ENCODE results near the gene KCNMB4. TPM values are rescaled to one million over a fixed set of nuclear protein-coding genes. Genes with fewer than 3 reads are reported as not detected.

Gene KCNMB4
- total RNA-seq, 4 donors from 2014 or later: 2.6 to 11.0 (median 3.1) TPM

DNA sequence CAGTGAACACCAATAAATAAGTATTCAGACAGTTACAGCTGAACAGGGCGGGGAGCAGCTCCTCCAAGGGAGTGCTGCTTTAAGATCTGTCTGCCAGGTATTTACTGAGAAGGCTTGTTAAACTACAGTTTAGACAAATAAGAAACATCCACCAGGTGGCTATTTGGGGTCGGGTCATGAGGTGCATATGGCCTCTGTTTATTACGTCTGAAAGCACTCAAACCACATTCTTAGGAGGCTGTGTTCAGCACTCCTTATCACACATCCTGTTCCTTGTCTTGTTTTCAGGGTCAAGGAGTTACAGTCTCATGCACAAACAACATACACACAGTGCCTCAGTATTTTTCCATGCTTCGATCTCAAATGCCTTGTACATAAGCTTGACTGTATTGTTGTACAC lies 78.8 kb downstream of the KCNMB4 start:
- Histone ChIP-seq H3K27ac (no peak overlapping the region), H3K27me3 (no peaks in the 10 kb centered on the region), H3K36me3 (no peaks in the 10 kb centered on the region), H3K4me1 (no peaks in the 10 kb centered on the region), H3K9me3 (no peaks in the 10 kb centered on the region), H3K4me3 (no peak overlapping the region)
- intact Hi-C loops (cut with DNase I; ENCODE audit: low total_unique reads): no loop called here
- DNase-seq: no peak
- TF ChIP-seq, protein P1, sequence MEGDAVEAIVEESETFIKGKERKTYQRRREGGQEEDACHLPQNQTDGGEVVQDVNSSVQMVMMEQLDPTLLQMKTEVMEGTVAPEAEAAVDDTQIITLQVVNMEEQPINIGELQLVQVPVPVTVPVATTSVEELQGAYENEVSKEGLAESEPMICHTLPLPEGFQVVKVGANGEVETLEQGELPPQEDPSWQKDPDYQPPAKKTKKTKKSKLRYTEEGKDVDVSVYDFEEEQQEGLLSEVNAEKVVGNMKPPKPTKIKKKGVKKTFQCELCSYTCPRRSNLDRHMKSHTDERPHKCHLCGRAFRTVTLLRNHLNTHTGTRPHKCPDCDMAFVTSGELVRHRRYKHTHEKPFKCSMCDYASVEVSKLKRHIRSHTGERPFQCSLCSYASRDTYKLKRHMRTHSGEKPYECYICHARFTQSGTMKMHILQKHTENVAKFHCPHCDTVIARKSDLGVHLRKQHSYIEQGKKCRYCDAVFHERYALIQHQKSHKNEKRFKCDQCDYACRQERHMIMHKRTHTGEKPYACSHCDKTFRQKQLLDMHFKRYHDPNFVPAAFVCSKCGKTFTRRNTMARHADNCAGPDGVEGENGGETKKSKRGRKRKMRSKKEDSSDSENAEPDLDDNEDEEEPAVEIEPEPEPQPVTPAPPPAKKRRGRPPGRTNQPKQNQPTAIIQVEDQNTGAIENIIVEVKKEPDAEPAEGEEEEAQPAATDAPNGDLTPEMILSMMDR (IDR thresholded peaks at IDR 0.05): no peak
- no peak for TF ChIP-seq POLR2A (IDR thresholded peaks at IDR 0.05)

DNA sequence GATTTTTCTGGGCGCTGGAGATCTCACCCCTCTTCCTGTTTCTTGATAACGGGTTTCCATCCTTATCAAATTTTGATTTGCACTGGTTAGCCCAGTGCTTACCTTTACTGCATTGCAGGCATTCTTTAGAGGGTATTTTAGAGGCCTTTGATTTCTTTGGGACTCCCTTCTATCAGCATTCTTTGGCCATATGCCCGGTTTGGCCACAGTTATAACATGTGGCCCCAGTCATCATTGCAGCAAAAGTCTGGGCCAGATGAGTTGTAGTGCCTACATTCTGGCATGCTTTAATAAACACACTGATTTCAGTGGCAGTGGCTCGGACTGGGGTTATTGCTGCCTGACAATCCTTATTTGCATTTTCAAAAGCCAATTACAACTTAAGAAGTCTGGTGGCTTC lies 82.3 kb downstream of the KCNMB4 start:
- TF ChIP-seq, protein P1 (IDR thresholded peaks at IDR 0.05): no peak
- H3K4me1 ChIP-seq: no peaks in the 10 kb centered on the region
- H3K9me3 ChIP-seq: no peaks in the 10 kb centered on the region
- no peak overlapping the region for H3K4me3 ChIP-seq
- intact Hi-C loops (cut with DNase I; ENCODE audit: low total_unique reads): no loop called here
- no peak overlapping the region for H3K27ac ChIP-seq
- no peaks in the 10 kb centered on the region for H3K27me3 ChIP-seq
- no peak for DNase-seq
- no peaks in the 10 kb centered on the region for H3K36me3 ChIP-seq

DNA sequence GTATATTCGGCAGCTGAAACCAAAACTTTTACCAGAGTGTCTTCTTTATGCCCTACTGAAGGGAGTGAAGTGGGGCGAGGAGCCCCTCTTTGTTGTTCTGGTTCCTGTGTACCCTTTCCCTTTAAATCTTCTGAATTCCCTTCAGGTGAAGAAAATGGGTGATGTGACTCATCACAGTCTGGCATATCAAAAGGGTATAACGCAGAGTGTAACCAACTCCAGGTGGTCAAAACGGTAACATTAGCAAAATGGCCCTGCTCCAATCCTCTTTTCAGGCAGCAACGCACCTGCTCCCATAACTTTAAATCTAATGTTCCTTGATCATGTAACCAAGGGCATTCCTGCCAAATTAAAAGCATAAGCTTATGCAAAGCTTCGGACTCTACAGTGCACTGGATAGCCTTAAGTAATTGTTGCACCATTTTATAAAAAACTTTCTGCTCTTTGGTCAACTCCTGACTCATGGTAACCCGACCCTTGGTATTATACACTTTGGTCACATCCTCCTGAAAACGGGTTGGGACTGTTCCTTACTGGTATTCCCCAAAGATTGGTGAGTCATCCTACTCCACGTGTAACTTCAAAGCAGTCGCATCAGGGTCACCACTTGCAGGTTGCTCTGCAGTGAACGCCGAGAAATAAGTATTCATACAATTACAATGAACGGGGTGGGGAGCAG lies 83.1 kb downstream of the KCNMB4 start:
- no peak for TF ChIP-seq POLR2A (IDR thresholded peaks at IDR 0.05)
- TF ChIP-seq, protein P1 (IDR thresholded peaks at IDR 0.05): no peak
- no peak overlapping the region for H3K27ac ChIP-seq
- no peaks in the 10 kb centered on the region for H3K4me1 ChIP-seq
- H3K27me3 ChIP-seq: no peaks in the 10 kb centered on the region
- intact Hi-C loops (cut with DNase I; ENCODE audit: low total_unique reads): no loop called here
- no peaks in the 10 kb centered on the region for H3K9me3 ChIP-seq
- no peak for DNase-seq
- H3K4me3 ChIP-seq: no peak overlapping the region
- no peaks in the 10 kb centered on the region for H3K36me3 ChIP-seq

GRCh38 chr12:70449753-70450341 lies 83.8 kb downstream of the KCNMB4 start:
- H3K4me1 ChIP-seq: no peaks in the 10 kb centered on the region
- intact Hi-C loops (cut with DNase I; ENCODE audit: low total_unique reads): no loop called here
- DNase-seq: no peak
- H3K27me3 ChIP-seq: no peaks in the 10 kb centered on the region
- no peaks in the 10 kb centered on the region for H3K9me3 ChIP-seq
- no peaks in the 10 kb centered on the region for H3K36me3 ChIP-seq
- TF ChIP-seq, protein P1 (IDR thresholded peaks at IDR 0.05): no peak
- no peak for TF ChIP-seq POLR2A (IDR thresholded peaks at IDR 0.05)
- no peak overlapping the region for H3K27ac ChIP-seq
- H3K4me3 ChIP-seq: no peak overlapping the region

- TF ChIP-seq, protein P1 (IDR thresholded peaks at IDR 0.05): no peak
- no peak for TF ChIP-seq POLR2A (IDR thresholded peaks at IDR 0.05)
- Histone ChIP-seq H3K9me3 (no peaks in the 10 kb centered on the region), H3K27me3 (no peaks in the 10 kb centered on the region), H3K36me3 (no peaks in the 10 kb centered on the region), H3K4me1 (no peaks in the 10 kb centered on the region), H3K4me3 (no peak overlapping the region), H3K27ac (no peak overlapping the region)
- intact Hi-C loops (cut with DNase I; ENCODE audit: low total_unique reads): no loop called here
- DNase-seq: no peak
Observed at GRCh38 chr12:70451528-70451927, 85.4 kb downstream of the KCNMB4 start.
